NK-92 treated with Interleukin-12 subunit alpha and Interleukin-12 subunit beta, amount 100 ng/mL, for 24 hours (cell line): Measurements from ENCODE around the gene OR52E8.

Source experiments
- DNase-seq: peaks from one replicate; lab custom pipeline; 2025; lab: John Stamatoyannopoulos, UW

The OR52E8 gene

DNA sequence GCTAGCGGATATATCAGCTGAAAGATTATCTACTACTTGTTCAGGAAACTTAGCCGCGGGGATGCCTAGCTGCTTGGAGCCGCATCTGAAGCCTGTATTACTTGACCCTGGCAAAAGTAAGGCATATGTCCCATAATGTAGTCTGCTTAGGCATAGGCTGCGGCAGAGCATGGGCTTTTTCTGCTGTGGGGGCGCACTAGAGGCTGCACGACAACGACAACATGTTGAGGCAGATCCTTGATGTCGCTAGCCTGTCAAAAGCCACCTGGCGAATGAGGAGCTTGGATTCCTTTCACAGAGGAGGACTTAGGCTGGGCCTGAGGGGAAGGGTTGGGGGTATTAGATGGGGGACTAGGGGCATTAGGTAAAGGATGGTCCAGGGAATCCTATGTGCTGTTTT lies 49.9 kb downstream of the OR52E8 start:
- DNase-seq: no peak
